ENCODE results near the gene MANSC1.
A peak's percentile ranks its signal among the peaks of the same experiment; 100 is the strongest.

Gene MANSC1

GRCh38 chr12:12378616-12379015 is 28.6 kb upstream of the MANSC1 start:
- TF ChIP-seq POLR2A (IDR thresholded peaks at IDR 0.05; ENCODE audit: low read length), result no peak
- TF ChIP-seq GATA1 (IDR thresholded peaks at IDR 0.05; ENCODE audit: low read depth, low read length), result no peak

DNA sequence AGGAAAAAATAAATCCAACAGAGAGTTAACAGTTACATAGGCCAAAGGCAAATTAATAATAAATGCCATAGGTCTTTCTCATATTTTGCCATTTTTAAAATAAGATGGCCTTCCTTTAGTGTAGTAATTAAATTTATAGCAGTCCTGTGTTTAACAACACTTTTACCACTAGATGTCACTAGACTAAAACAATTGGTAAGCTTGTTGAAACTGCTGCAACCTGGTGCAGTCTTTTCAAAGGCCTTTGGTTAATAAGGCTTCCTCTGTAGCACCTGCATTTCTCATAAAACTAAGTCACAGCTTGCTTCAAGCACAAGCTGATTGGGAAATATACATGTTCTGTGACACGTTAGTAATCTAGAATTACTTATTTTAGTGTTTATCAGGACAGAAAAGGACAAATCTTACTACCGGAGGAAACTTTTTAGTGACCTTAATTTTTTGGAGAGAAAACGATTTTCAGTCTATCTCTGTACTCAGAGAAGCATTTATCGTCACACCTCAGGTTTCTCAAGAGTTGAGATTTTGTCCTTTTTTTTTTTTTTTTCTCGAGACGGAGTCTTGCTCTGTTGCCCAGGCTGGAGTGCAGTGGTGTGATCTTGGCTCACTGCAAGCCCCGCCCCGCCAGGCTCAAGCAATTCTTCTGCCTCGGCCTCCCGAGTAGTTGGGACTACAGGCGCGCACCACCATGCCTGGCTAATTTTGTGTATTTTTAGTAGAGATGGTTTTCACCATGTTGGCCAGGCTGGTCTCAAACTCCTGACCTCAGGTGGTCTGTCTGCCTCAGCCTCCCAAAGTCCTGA is 26.8 kb upstream of the MANSC1 start:
- peak; percentile 81 for DNase-seq
- TF ChIP-seq GATA1 (IDR thresholded peaks at IDR 0.05; ENCODE audit: low read depth, low read length) (no peak), POLR2A (IDR thresholded peaks at IDR 0.05; ENCODE audit: low read length) (no peak)

More at GRCh38 chr12:12378616-12379015, 28.6 kb upstream of the MANSC1 start:
- no peak for DNase-seq

- peak; percentile 9 to 25 for DNase-seq
These were observed 23.1 kb upstream of the MANSC1 start for GRCh38 chr12:12372946-12373722.

DNA sequence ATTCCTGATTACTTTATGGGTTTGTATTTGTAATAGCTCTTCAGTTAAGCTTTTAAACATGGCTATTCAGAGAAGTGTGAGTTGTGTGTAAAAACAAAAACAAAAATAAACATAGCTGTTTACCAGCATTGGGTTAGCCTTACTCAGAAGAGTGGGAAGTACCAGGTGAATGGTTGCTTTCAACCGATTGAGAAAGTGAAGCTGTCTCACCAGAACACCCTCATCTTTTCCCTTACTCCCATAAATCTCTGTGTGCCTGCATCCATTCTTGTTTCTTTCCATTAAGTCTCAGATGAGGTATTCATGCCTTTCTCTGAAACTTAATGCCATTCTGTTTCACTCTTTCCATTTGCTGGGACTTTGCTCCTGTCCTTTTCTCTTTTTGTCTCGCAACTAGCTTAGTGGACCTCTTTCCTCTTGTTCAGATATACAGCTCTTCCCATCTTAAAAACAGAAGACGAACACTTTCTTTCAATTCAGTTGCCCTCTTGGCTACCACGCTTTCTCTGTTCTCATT is 17.5 kb upstream of the MANSC1 start:
- TF ChIP-seq POLR2A (IDR thresholded peaks at IDR 0.05; ENCODE audit: low read length), result no peak
- no peak for TF ChIP-seq GATA1 (IDR thresholded peaks at IDR 0.05; ENCODE audit: low read depth, low read length)
- no peak for DNase-seq

More at GRCh38 chr12:12372946-12373722, 23.1 kb upstream of the MANSC1 start:
- no peak for TF ChIP-seq POLR2A (IDR thresholded peaks at IDR 0.05; ENCODE audit: low read length)
- no peak for TF ChIP-seq GATA1 (IDR thresholded peaks at IDR 0.05; ENCODE audit: low read depth, low read length)

DNA sequence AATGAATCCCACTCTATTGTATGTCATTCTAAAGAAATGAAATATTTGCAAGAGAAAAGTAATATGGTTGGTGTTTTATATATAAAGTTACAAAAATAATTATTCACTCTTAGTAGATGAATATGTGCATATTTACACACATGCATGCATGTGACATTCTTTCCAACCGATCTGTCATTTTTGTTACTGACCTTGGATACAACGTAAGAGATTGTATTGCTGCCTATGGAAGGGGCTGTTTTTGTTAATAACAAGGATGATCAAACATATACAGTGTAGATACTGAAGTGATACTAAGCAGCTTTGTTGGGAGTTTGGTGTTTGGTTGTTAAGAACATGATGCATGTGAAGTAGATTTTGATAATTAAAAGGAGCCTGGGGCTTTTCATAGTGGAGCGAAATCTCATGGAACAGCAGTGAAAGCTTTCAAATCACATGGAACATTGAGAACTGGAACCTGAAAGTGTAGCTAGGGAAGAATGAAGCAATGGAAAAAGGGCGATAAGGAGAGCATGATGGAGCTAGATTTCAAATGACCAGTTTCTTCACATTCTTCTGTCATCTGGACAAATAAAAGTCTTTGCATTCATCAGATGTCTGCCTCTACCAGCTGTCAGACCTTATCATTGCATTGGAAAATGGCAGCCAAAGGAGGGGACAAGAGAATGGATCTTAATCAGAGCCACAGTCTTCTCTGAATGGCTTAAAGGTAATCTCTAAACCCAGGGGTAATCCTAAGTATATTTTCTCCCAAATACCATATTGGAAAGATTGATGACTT is 16.8 kb upstream of the MANSC1 start:
- no peak for TF ChIP-seq POLR2A (IDR thresholded peaks at IDR 0.05; ENCODE audit: low read length)
- TF ChIP-seq GATA1 (IDR thresholded peaks at IDR 0.05; ENCODE audit: low read depth, low read length), result no peak
- no peak for DNase-seq

- no peak for TF ChIP-seq GATA1 (IDR thresholded peaks at IDR 0.05; ENCODE audit: low read depth, low read length)
- no peak for TF ChIP-seq POLR2A (IDR thresholded peaks at IDR 0.05; ENCODE audit: low read length)
- peak in 1 of 2 experiments; percentile 42 for DNase-seq
These were observed 15.9 kb upstream of the MANSC1 start for GRCh38 chr12:12365931-12366431.

DNA sequence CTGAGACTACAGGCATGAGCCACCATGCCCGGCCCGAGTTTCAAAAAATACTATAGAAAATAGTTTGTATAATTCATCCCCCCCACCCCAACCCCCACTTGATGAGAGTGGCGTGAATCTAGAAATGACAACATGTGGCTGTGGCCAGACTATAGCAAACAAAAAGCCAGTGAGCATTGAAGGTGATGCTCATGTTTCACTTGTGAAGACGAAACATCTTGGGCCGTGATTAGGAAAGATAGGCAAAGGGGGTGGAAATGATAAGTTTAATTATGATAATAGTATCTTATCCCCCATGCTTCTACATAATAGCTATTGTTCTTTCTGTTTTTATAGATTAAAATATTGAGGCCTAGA is 15.4 kb upstream of the MANSC1 start:
- TF ChIP-seq GATA1 (IDR thresholded peaks at IDR 0.05; ENCODE audit: low read depth, low read length) (no peak), POLR2A (IDR thresholded peaks at IDR 0.05; ENCODE audit: low read length) (no peak)
- DNase-seq, result peak in 1 of 2 experiments; percentile 26

GRCh38 chr12:12364787-12365445 is 14.9 kb upstream of the MANSC1 start:
- TF ChIP-seq GATA1 (IDR thresholded peaks at IDR 0.05; ENCODE audit: low read depth, low read length) (no peak), POLR2A (IDR thresholded peaks at IDR 0.05; ENCODE audit: low read length) (no peak)
- no peak for DNase-seq

- TF ChIP-seq GATA1 (IDR thresholded peaks at IDR 0.05; ENCODE audit: low read depth, low read length), result no peak
- no peak for DNase-seq
These were observed 8.5 kb upstream of the MANSC1 start for GRCh38 chr12:12358528-12358927.

DNA sequence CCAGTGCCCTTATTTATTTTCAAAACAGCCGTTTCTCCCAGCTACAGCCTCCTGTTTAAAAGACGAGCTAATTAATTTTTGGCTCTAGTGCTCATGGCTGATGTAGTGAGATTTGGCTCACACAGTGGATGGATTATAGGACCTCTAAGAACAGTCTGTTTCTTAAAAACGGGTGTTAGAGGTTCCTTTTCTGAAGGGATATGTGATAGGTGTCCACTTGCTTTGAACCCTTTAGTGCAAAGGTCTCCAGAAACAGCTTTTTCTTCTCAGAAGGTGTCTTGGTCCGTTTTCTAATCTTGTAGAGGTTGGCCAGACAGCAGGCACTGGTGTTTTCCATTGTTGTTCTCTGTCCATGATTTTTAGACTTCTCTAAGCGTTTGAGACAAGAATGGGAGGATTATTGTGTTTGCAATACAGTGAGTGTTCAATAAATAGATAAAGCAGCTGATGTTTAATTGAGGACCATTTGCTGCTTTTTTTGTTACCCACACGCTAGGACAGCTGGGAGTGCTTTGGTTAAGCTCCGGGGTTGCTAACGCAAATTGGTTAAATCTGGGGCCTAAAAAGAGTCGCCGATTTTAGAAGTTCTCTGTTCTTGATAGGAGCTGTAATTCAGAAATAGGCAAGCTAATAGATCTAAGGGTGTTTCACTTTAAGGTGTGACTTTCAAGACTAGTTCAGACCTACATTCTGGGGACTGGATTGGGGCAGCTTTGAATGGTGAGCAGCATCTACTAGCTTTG is 7.8 kb upstream of the MANSC1 start:
- TF ChIP-seq GATA1 (IDR thresholded peaks at IDR 0.05; ENCODE audit: low read depth, low read length) (no peak), POLR2A (IDR thresholded peaks at IDR 0.05; ENCODE audit: low read length) (no peak)
- peak; percentile 50 to 60 for DNase-seq

DNA sequence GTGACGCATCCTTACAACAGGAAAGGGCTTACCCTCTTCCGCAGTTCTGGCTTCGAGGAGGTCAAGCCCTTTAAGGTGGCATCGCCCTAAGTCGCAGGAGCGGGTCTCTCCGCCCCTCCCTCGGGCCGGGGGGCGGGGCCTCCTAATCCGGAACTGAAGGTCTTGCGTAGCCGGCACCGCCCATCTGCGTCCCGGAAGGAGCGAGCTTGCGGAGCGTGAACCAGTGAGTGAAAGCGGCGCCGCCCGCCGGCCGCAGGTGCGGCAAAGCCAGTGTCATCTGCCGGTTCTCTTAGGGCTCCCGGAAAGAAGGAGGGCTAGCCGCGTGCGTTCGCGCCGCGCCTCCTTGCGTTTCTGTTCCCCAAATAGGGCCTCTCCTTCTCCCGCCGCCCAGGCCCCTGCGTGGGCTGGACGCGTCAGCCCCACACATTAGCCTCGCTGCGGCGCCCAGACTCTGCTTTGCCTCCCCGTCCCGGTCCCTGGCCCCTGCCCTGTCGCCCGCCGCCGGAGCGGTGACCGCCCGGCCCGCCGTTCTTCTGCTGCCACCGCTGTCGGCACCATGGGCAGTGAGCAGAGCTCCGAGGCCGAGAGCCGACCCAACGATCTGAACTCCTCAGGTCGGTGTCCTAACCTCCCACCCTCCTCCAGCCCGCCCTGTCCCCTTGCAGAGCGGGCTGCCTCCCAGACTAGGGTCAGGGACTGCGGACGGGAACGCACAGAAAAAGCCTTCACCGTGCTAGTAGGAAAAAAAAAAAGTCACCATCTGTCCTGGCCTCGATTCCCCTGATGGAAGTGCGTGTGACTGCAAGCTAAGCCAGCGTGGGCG is 7.1 kb upstream of the MANSC1 start, which contains the start of gene BORCS5:
Gene BORCS5 (plus strand): TSS at position 183 of the 823 bp plus-strand sequence. CDS start 374 bp downstream, at position 557.
- TF ChIP-seq GATA1 (IDR thresholded peaks at IDR 0.05; ENCODE audit: low read depth, low read length) (no peak), POLR2A (IDR thresholded peaks at IDR 0.05; ENCODE audit: low read length) (peak; percentile 100)

More for the DNA sequence above, 7.1 kb upstream of the MANSC1 start, which contains the start of gene BORCS5:
- peak; percentile 98 for DNase-seq

Measured in erythroblast (primary cell).